IMR-90 (cell line): Measurements from ENCODE around the gene ADGRL3. TPM values are rescaled to one million over a fixed set of nuclear protein-coding genes. Genes with fewer than 3 reads are reported as not detected.

Experiments
- ATAC-seq: fragments of 200-7000 bp; cut with Tn5 transposase; 2 replicates; pipeline ENCODE4 v1.9.1; 2020; ENCODE audit warnings: low read depth, mild to moderate bottlenecking, moderate library complexity
- BruUV-seq: library from RNA; stranded (reverse); fragments of 400-500 nt; replicated peaks from 2 replicates; lab custom pipeline; 2021; lab: Mats Ljungman, UMichigan
- CTCF ChIA-PET: fragments of 300-600 bp; formaldehyde crosslinking; extraction: SDS; loops from one replicate; lab custom pipeline; 2021; ENCODE audit warnings: antibody characterized with exemption; lab: Yijun Ruan, JAX
- POLR2A ChIA-PET: fragments of 300-600 bp; sonication (Branson Sonifier 250); formaldehyde crosslinking; loops from one replicate; lab custom pipeline; 2022; ENCODE audit warnings: antibody characterized with exemption; ENCODE audit not compliant: unreplicated experiment; lab: Charles Lee
- DNase-seq: peaks from one replicate; pipeline ENCODE4 v3.0.0; 2013
- H2AFZ ChIP-seq: replicated peaks from 2 replicates; pipeline ENCODE3; 2013; ENCODE audit warnings: low read length, mild to moderate bottlenecking; ENCODE audit not compliant: poor library complexity
- H2AK5ac ChIP-seq: 2 replicates; pipeline ENCODE4 v1.6.1; 2013; ENCODE audit warnings: low read depth, low read length, inconsistent platforms
- H2AK9ac ChIP-seq: replicated peaks from 2 replicates; pipeline ENCODE3; 2013; ENCODE audit warnings: mild to moderate bottlenecking, low read depth, low read length, moderate library complexity; ENCODE audit not compliant: poor library complexity
- H2BK120ac ChIP-seq: 2 replicates; pipeline ENCODE4 v1.6.1; 2013; ENCODE audit warnings: low read depth, low read length, inconsistent platforms
- H2BK15ac ChIP-seq: 3 replicates; pipeline ENCODE4 v1.6.1; 2013; ENCODE audit warnings: low read depth, low read length, inconsistent platforms
- H2BK20ac ChIP-seq: 2 replicates; pipeline ENCODE4 v1.6.1; 2013; ENCODE audit warnings: low read depth, mild to moderate bottlenecking, inconsistent platforms, low read length, moderate library complexity
- H2BK5ac ChIP-seq: 2 replicates; pipeline ENCODE4 v1.6.1; 2013; ENCODE audit warnings: mild to moderate bottlenecking, low read depth, low read length, inconsistent platforms; ENCODE audit not compliant: poor library complexity, severe bottlenecking
- H3K14ac ChIP-seq: replicated peaks from 2 replicates; pipeline ENCODE4 v1.6.1; 2013; ENCODE audit warnings: low read depth, low read length, inconsistent platforms
- H3K18ac ChIP-seq: 2 replicates; pipeline ENCODE4 v1.6.1; 2013; ENCODE audit warnings: low read depth, low read length, control low read depth
- H3K23ac ChIP-seq: 2 replicates; pipeline ENCODE4 v1.6.1; 2013; ENCODE audit warnings: low read depth, low read length, inconsistent platforms
- H3K27ac ChIP-seq: 2 replicates; pipeline ENCODE4 v1.5.1; 2013; ENCODE audit warnings: mild to moderate bottlenecking, control low read depth, low read length; ENCODE audit not compliant: insufficient read depth
- H3K27me3 ChIP-seq: 2 replicates; pipeline ENCODE4 v1.6.1; 2013; ENCODE audit warnings: low read length; ENCODE audit not compliant: control insufficient read depth, insufficient read depth
- H3K36me3 ChIP-seq: 2 replicates; pipeline ENCODE4 v1.6.1; 2013; ENCODE audit warnings: low read length, mixed read lengths; ENCODE audit not compliant: control insufficient read depth, insufficient read depth
- H3K4ac ChIP-seq: 2 replicates; pipeline ENCODE4 v1.6.1; 2013; ENCODE audit warnings: low read depth, low read length, inconsistent platforms
- H3K4me1 ChIP-seq: 2 replicates; pipeline ENCODE4 v1.6.1; 2013; ENCODE audit warnings: low read length, mixed read lengths; ENCODE audit not compliant: control insufficient read depth, insufficient read depth
- H3K4me2 ChIP-seq: 2 replicates; pipeline ENCODE4 v1.6.1; 2013; ENCODE audit warnings: low read depth, mild to moderate bottlenecking, control low read depth, low read length, moderate library complexity
- H3K4me3 ChIP-seq: 2 replicates; pipeline ENCODE4 v1.5.1; 2013; ENCODE audit warnings: low read depth, mild to moderate bottlenecking, control low read depth, low read length, moderate library complexity; ENCODE audit not compliant: insufficient read depth
- H3K56ac ChIP-seq: 2 replicates; pipeline ENCODE4 v1.6.1; 2013; ENCODE audit warnings: low read length, inconsistent platforms; ENCODE audit not compliant: insufficient read depth; ENCODE audit errors: extremely low read depth
- H3K79me1 ChIP-seq, 2 experiments: 2 replicates each; pipeline ENCODE4 v1.6.1; 2013; ENCODE audit warnings: low read length in 2 of 2, inconsistent platforms in 1 of 2, low read depth in 1 of 2
- H3K9ac ChIP-seq: 2 replicates; pipeline ENCODE4 v1.6.1; 2013; ENCODE audit warnings: low read depth, low read length, control low read depth
- H3K9me1 ChIP-seq: 2 replicates; pipeline ENCODE4 v1.6.1; 2013; ENCODE audit warnings: low read length, inconsistent platforms; ENCODE audit not compliant: insufficient read depth
- H3K9me3 ChIP-seq: 2 replicates; pipeline ENCODE4 v1.6.1; 2013; ENCODE audit warnings: low read length; ENCODE audit not compliant: control insufficient read depth, insufficient read depth
- H4K20me1 ChIP-seq: 2 replicates; pipeline ENCODE4 v1.6.1; 2013; ENCODE audit warnings: low read length, inconsistent platforms; ENCODE audit not compliant: insufficient read depth
- H4K5ac ChIP-seq: 2 replicates; pipeline ENCODE4 v1.6.1; 2013; ENCODE audit warnings: mild to moderate bottlenecking, low read depth, low read length, control low read depth
- H4K8ac ChIP-seq, 2 experiments: 2 replicates each; pipeline ENCODE4 v1.6.1; 2013; ENCODE audit warnings: low read depth in 2 of 2, low read length in 2 of 2, control low read depth in 1 of 2, inconsistent platforms in 1 of 2
- H4K91ac ChIP-seq: 2 replicates; pipeline ENCODE4 v1.6.1; 2013; ENCODE audit warnings: low read depth, low read length, inconsistent platforms; ENCODE audit not compliant: insufficient read depth
- BHLHE40 ChIP-seq: fragments of 150-350 bp; IDR thresholded peaks from 2 replicates; pipeline ENCODE4 v1.6.1; 2016; ENCODE audit warnings: mild to moderate bottlenecking, low read depth, low read length
- CTCF ChIP-seq: conservative IDR thresholded peaks from 2 replicates; pipeline ENCODE4 v1.5.1; 2012; ENCODE audit warnings: mild to moderate bottlenecking, low read depth, low read length, improper control_type of control experiment
- MAFK ChIP-seq: IDR thresholded peaks from 2 replicates; pipeline ENCODE4 v1.6.1; 2012; ENCODE audit warnings: low read depth, low read length, improper control_type of control experiment
- MXI1 ChIP-seq: IDR thresholded peaks from 2 replicates; pipeline ENCODE4 v1.6.1; 2012; ENCODE audit warnings: low read depth, mild to moderate bottlenecking, low read length, moderate library complexity, borderline replicate concordance
- POLR2A ChIP-seq: IDR thresholded peaks from 2 replicates; pipeline ENCODE4 v1.6.1; 2012; ENCODE audit warnings: mild to moderate bottlenecking, low read depth, low read length
- RFX5 ChIP-seq: IDR thresholded peaks from 2 replicates; pipeline ENCODE4 v1.8.0; 2012; ENCODE audit warnings: low read depth, mild to moderate bottlenecking, low read length, moderate library complexity
- USF2 ChIP-seq: fragments of 150-350 bp; IDR thresholded peaks from 2 replicates; pipeline ENCODE4 v1.6.1; 2017; ENCODE audit warnings: mild to moderate bottlenecking, antibody characterized with exemption, low read length, low read depth
- WGBS, 2 experiments: methylation state at CpG; one replicate each; pipeline versions ENCODE4 v1.1.5 to v1.1.7; 2013; ENCODE audit warnings: missing lambda C conversion rate in 2 of 2; ENCODE audit not compliant: insufficient read length in 1 of 2; ENCODE audit errors: extremely low coverage in 2 of 2; 5-methylcytosine and 5-hydroxymethylcytosine counted together
- dilution Hi-C: fragments of 300-500 bp; cut with HindIII; formaldehyde crosslinking; loops from one replicate; pipeline ENCODE4 v1.14.3; 2018; ENCODE audit warnings: low sequenced_read_pairs; ENCODE audit not compliant: unreplicated experiment
- in situ Hi-C: fragments of 300-500 bp; cut with MboI; formaldehyde crosslinking; loops from 3 replicates; pipeline ENCODE4 v1.14.3; 2019; ENCODE audit warnings: low sequenced_read_pairs, inconsistent platforms, mixed read lengths
- intact Hi-C: fragments of 100-400 bp; cut with micrococcal nuclease; formaldehyde crosslinking; loops from 2 replicates; pipeline ENCODE4 v1.10.0; 2022
- polyA plus RNA-seq, 3 experiments: library from polyadenylated mRNA; depleted of rRNA; stranded (reverse); fragments of >200 nt; gene quantifications; 2 replicates each; pipeline ENCODE4 v1.2.3, GENCODE V29; 2012; ENCODE audit warnings: low replicate concordance in 1 of 3
- total RNA-seq: library from RNA; depleted of rRNA; stranded (reverse); fragments of >200 nt; gene quantifications from 2 replicates; pipeline ENCODE4 v1.2.3, GENCODE V29; 2012

ADGRL3 gene
- total and polyA plus RNA-seq, 2 of the 4 experiments (the other 2 are of a cell fraction): 0.46 to 2.5 TPM

GRCh38 chr4:61772126-61772525 lies 572.0 kb downstream of the ADGRL3 start:
- Histone ChIP-seq H2AK5ac (no peak overlapping the region), H4K20me1 (no peaks in the 10 kb centered on the region), H2BK15ac (no peak overlapping the region), H4K91ac (no peak overlapping the region), H3K4me2 (no peak overlapping the region), H3K9ac (no peak overlapping the region), H3K18ac (no peak overlapping the region), H4K8ac (no peak overlapping the region), H2BK5ac (no peak overlapping the region), H3K27me3 (no peaks in the 10 kb centered on the region), H2AK9ac (no peak overlapping the region), H3K27ac (no peak overlapping the region), H3K9me3 (no peaks in the 10 kb centered on the region; the same call in 1 of the 2 replicates), H2BK20ac (no peak overlapping the region), H2BK120ac (no peak overlapping the region), H3K4ac (no peak overlapping the region), H3K56ac (no peak overlapping the region), H3K23ac (no peak overlapping the region), H3K36me3 (no peaks in the 10 kb centered on the region), H3K4me3 (no peak overlapping the region), H3K4me1 (no peaks in the 10 kb centered on the region), H4K5ac (no peak overlapping the region), H3K79me1 (no peaks in the 10 kb centered on the region), H3K9me1 (no peaks in the 10 kb centered on the region), H2AFZ (no peak overlapping the region), H3K14ac (no peak overlapping the region)
- intact Hi-C loops (no loop called here), dilution Hi-C loops (no loop called here), in situ Hi-C loops (no loop called here)
- ChIA-PET CTCF (no interaction called here), POLR2A (no interaction called here)
- ATAC-seq (no peak), DNase-seq (no peak)
- TF ChIP-seq BHLHE40 (no peak), USF2 (no peak), CTCF (no peak), MXI1 (no peak), POLR2A (no peak), MAFK (no peak), RFX5 (no peak)
- BruUV-seq: no TSS peak
- WGBS, 2 experiments: no CpG with 5 or more reads among the region's 1 CpG
